ENCODE measurements around the gene KCNS1. TPM values are rescaled to one million over a fixed set of nuclear protein-coding genes. Genes with fewer than 3 reads are reported as not detected.

KCNS1 gene
- total and polyA plus RNA-seq, 2 of the 8 experiments (the other 6 are each of a cell fraction or from before 2014, with no cell fraction given): 1.4 to 1.8 TPM

- Histone ChIP-seq H2BK15ac (ENCODE audit: low read length) (no peak overlapping the region), H4K8ac (ENCODE audit: extremely low read depth, insufficient read depth, low read length) (no peak overlapping the region), H2AK5ac (ENCODE audit: low read depth, low read length) (no peak overlapping the region), H4K5ac (ENCODE audit: insufficient read length, low read depth, low read length) (no peak overlapping the region), H4K91ac (replicated peaks; ENCODE audit: insufficient read length, low read length) (no peak overlapping the region), H3K14ac (ENCODE audit: insufficient read length) (no peak overlapping the region), H2BK120ac (replicated peaks; ENCODE audit: low read depth, low read length) (no peak overlapping the region), H4K20me1 (replicated peaks in 1 of 2; ENCODE audit: control insufficient read depth in 1 of 2, insufficient read depth in 2 of 2, low read length in 2 of 2) (no peaks in the 10 kb centered on the region), H3K36me3 (ENCODE audit: control insufficient read depth in 2 of 4, insufficient read depth in 4 of 4, low read length in 3 of 4) (no peaks in the 10 kb centered on the region), H3K56ac (replicated peaks; ENCODE audit: insufficient read length, low read depth, low read length) (no peak overlapping the region), H3K18ac (ENCODE audit: extremely low read depth, low read length) (no peak overlapping the region), H3K4ac (replicated peaks; ENCODE audit: insufficient read length, low read depth, low read length) (no peak overlapping the region), H3K79me2 (ENCODE audit: control insufficient read depth in 1 of 2, insufficient read depth in 2 of 2, low read length in 2 of 2) (no peaks in the 10 kb centered on the region), H2AFZ (ENCODE audit: low read length) (no peak overlapping the region), H3K79me1 (ENCODE audit: low read depth, low read length) (no peaks in the 10 kb centered on the region), H3K27me3 (replicated peaks in 1 of 4; ENCODE audit: control insufficient read depth in 3 of 4, extremely low read depth in 1 of 4, insufficient read depth in 3 of 4, low read length in 3 of 4) (no peaks in the 10 kb centered on the region), H2BK20ac (ENCODE audit: low read length) (no peak overlapping the region), H3K4me2 (ENCODE audit: insufficient read depth in 1 of 2, low read depth in 2 of 2, low read length in 2 of 2) (no peak overlapping the region), H3K23me2 (ENCODE audit: low read depth, low read length) (no peaks in the 10 kb centered on the region), H3K4me3 (ENCODE audit: extremely low read depth in 1 of 4, insufficient read depth in 2 of 4, low read depth in 3 of 4, low read length in 4 of 4) (no peak overlapping the region), H2BK5ac (ENCODE audit: low read depth, low read length) (no peak overlapping the region), H3K9me3 (ENCODE audit: insufficient read depth in 2 of 2, low read depth in 1 of 2, low read length in 1 of 2) (no peaks in the 10 kb centered on the region), H3K27ac (ENCODE audit: low read depth, low read length) (no peak overlapping the region), H3K4me1 (replicated peaks in 1 of 4; ENCODE audit: control insufficient read depth in 3 of 4, insufficient read depth in 4 of 4, low read length in 3 of 4) (peaks cover 0 to 7% (median 2%) of the 10 kb centered on the region in 4 experiments; a peak in 5 of 7 replicates), H3K9ac (replicated peaks in 1 of 4; ENCODE audit: extremely low read depth in 1 of 4, low read depth in 3 of 4, low read length in 3 of 4) (no peak overlapping the region), H2BK12ac (ENCODE audit: low read depth, low read length) (no peak overlapping the region), H3K23ac (ENCODE audit: insufficient read length) (no peak overlapping the region)
- FAIRE-seq: no peak
- POLR2A ChIA-PET (ENCODE audit: partially characterized antibody): interaction anchor here (1.1 to 1.8 kb wide), 2 partner anchors 8 to 12 kb away, joined by 3 to 7 read pairs; no protein-coding TSS in a partner anchor
- DNase-seq (ENCODE audit: low read depth in 1 of 2, low spot score in 2 of 2): no peak
- 98% methylated on average over 3 of the region's 3 CpGs; no CpG with 5 or more reads in 1 of the 2 experiments for WGBS, 2 experiments (ENCODE audit: extremely low coverage in 1 of 2, insufficient coverage in 1 of 2, insufficient read length in 1 of 2, insufficient replicate concordance in 2 of 2, low coverage in 1 of 2, low lambda C conversion rate in 2 of 2, missing lambda C conversion rate in 1 of 2)
- CTCF ChIA-PET (ENCODE audit: partially characterized antibody): interaction anchor here (1.2 to 13.8 kb wide), 10 partner anchors 11 to 178 kb away, joined by 5 to 210 read pairs (median 14); partner anchors contain the start of genes KCNS1 and WFDC12
- TF ChIP-seq RXRA (IDR thresholded peaks at IDR 0.05; ENCODE audit: insufficient read depth, low read depth, low read length) (no peak), JUN (IDR thresholded peaks at IDR 0.05; ENCODE audit: low read depth, low read length) (no peak), CBX5 (IDR thresholded peaks at IDR 0.05; ENCODE audit: low read depth, low read length) (no peak), SUZ12 (IDR thresholded peaks at IDR 0.05; ENCODE audit: low read length) (no peak), NANOG (IDR thresholded peaks at IDR 0.05; ENCODE audit: insufficient read depth, low read depth, low read length, poor library complexity, severe bottlenecking) (no peak), SIX5 (IDR thresholded peaks at IDR 0.05; ENCODE audit: low read depth, low read length) (no peak), JUND (IDR thresholded peaks at IDR 0.05; ENCODE audit: low read length) (no peak)
Measured at GRCh38 chr20:45113865-45114264, 12.9 kb upstream of the KCNS1 start.
